Fibroblast of the aortic adventitia (primary cell): ENCODE measurements around the gene CCN6. TPM values are rescaled to one million over a fixed set of nuclear protein-coding genes. Genes with fewer than 3 reads are reported as not detected.
"Not testable (repeated sequence)": the region's sequence is repeated elsewhere in the genome, so short reads cannot be mapped to it uniquely, and the experiment has no call there.

Experiments
- DNase-seq: peaks from one replicate; pipeline ENCODE4 v3.0.0-alpha.2; 2010; ENCODE audit warnings: low read depth
- H3K4me3 ChIP-seq: 2 replicates; pipeline ENCODE4 v1.5.1; 2011; ENCODE audit warnings: low read depth, mild to moderate bottlenecking, control low read depth, low read length, moderate library complexity
- total RNA-seq: library from RNA; depleted of rRNA; stranded (reverse); fragments of >200 nt; gene quantifications from 2 replicates; pipeline ENCODE4 v1.2.3, GENCODE V29; 2012; ENCODE audit warnings: low replicate concordance
- TF ChIP-seq, protein P1 (sequence below): IDR thresholded peaks from 2 replicates; pipeline ENCODE4 v1.5.1; 2011; ENCODE audit warnings: mild to moderate bottlenecking, low read length, control low read depth, inconsistent platforms; ENCODE audit not compliant: insufficient read depth

CCN6 gene
- total RNA-seq, 1 donor, result not detected

GRCh38 chr6:112087136-112087911 is 33.4 kb downstream of the CCN6 start, which contains the start of the genes FAM229B and TUBE1:
Gene FAM229B, plus strand, starts transcription at chr6:112087591. Its CDS starts 11,693 bp downstream, at chr6:112099284.
Gene TUBE1, minus strand, starts transcription at chr6:112087482. Its CDS starts 48 bp downstream, at chr6:112087434.
- DNase-seq, result peak; percentile 98
- TF ChIP-seq, protein P1, sequence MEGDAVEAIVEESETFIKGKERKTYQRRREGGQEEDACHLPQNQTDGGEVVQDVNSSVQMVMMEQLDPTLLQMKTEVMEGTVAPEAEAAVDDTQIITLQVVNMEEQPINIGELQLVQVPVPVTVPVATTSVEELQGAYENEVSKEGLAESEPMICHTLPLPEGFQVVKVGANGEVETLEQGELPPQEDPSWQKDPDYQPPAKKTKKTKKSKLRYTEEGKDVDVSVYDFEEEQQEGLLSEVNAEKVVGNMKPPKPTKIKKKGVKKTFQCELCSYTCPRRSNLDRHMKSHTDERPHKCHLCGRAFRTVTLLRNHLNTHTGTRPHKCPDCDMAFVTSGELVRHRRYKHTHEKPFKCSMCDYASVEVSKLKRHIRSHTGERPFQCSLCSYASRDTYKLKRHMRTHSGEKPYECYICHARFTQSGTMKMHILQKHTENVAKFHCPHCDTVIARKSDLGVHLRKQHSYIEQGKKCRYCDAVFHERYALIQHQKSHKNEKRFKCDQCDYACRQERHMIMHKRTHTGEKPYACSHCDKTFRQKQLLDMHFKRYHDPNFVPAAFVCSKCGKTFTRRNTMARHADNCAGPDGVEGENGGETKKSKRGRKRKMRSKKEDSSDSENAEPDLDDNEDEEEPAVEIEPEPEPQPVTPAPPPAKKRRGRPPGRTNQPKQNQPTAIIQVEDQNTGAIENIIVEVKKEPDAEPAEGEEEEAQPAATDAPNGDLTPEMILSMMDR, result peak; percentile 20
- peak within 1 kb of the TSS; percentile 83 for H3K4me3 ChIP-seq

DNA sequence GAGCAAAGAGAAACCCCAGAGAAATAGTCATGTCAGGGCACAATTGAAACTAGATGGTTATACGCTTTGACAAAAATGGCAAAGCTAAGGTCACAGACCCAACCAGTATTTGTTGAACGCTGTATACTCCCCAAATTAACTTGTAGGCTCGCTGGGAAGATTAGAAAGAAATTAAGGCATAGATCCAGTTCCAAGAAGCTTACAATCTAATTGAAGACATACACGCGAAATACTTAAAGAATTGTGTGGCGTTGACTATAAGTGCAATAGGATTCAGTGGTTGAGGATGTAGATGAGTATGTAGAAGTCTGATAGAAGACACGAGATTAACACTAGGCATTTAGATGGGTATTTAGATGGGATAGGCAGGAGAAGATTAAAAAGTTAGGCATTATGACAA is 34.0 kb downstream of the CCN6 start:
- H3K4me3 ChIP-seq, result peak overlapping the region; percentile 83
- no peak for DNase-seq
- TF ChIP-seq, protein P1, result no peak

- DNase-seq, result no peak
- H3K4me3 ChIP-seq, result no peak overlapping the region
- TF ChIP-seq, protein P1, result no peak
Observed at GRCh38 chr6:112096901-112097300, 43.0 kb downstream of the CCN6 start.

DNA sequence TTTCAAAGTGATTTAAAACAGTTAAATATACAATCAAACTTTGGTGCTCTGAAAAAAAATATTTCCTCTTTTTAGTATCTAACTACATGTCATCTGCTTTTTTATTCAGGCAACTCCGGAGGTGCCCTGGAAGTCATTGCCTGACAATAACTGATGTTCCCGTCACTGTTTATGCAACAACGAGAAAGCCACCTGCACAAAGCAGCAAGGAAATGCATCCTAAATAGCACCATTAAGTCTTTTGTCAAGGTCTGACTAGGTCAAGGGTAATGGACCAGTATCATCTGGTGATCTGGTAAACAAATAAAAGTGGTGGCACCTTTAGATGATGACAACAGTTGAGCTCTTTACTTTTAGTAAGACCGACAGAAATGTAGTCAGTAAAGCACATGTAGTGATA is 46.7 kb downstream of the CCN6 start:
- H3K4me3 ChIP-seq, result no peak overlapping the region
- DNase-seq, result no peak
- TF ChIP-seq, protein P1, result no peak

DNA sequence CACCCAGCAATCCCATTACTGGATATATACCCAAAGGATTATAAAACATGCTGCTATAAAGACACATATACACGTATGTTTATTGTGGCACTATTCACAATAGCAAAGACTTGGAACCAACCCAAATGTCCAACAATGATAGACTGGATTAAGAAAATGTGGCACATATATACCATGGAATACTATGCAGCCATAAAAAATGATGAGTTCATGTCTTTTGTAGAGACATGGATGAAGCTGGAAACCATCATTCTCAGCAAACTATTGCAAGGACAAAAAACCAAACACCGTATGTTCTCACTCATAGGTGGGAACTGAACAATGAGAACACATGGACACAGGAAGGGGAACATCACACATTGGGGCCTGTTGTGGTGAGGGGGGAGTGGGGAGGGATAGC is 52.1 kb downstream of the CCN6 start:
- H3K4me3 ChIP-seq, DNase-seq: not testable (repeated sequence)

DNA sequence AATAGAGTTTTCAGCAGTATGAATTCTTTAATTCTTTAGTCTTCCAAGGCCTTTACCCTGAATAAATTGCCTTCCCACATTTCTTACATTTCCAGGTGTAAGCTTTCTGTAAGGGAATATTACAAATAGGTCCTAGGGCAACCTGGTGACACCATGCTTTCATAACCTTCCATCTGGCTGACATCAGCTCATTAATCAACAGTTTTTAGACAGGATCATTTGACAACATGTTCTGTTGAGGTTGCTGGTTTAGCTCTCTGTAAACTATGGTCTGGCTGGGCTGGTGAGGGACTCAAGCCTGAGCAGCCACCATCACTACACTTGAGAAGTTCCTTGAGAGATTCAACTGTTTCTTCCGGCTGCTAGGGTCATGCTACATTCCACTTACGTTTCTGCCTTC is 52.7 kb downstream of the CCN6 start:
- DNase-seq, result no peak
- TF ChIP-seq, protein P1, result no peak
- no peak overlapping the region for H3K4me3 ChIP-seq

DNA sequence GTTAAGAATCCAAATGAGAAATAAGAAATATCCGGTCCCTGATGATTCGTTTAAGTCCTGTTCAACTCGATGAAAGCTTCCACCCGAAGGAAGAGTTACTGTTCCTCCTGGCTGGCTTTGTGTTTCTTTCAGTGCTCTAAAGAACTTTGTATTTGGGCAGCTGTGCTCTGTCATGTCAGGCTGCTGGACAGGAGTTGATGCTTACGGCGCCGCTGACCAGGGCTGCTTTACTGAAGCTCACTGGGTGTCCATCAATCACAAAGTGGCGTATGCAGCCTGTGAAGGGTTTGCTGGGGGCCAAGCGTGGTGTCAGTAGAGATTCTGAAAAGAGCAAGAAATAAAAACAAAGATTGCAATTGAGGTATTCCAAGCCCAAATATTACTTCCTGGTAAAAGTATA is 55.4 kb downstream of the CCN6 start:
- no peak for DNase-seq
- H3K4me3 ChIP-seq, result no peak overlapping the region
- TF ChIP-seq, protein P1, result no peak
